Measurements from ENCODE around the gene CPNE6. TPM values are rescaled to one million over a fixed set of nuclear protein-coding genes. Genes with fewer than 3 reads are reported as not detected.

CPNE6 gene
- total RNA-seq, 2 donors from 2014 or later: 1.3 to 2.4 TPM

GRCh38 chr14:24106672-24107271, 35.4 kb downstream of the CPNE6 start:
- DNase-seq (ENCODE audit: low spot score) (no peak), ATAC-seq (ENCODE audit: insufficient number of reproducible peaks, low FRiP score, low read depth) (no peak)
- Histone ChIP-seq H3K4me1 (ENCODE audit: control insufficient read depth in 1 of 2, low read depth in 2 of 2) (no peaks in the 10 kb centered on the region), H3K27me3 (replicated peaks; ENCODE audit: insufficient read depth) (no peaks in the 10 kb centered on the region), H3K36me3 (no peaks in the 10 kb centered on the region), H3K27ac (no peak overlapping the region), H3K4me3 (no peak overlapping the region), H3K9me3 (no peaks in the 10 kb centered on the region)
- no peak for TF ChIP-seq CTCF (IDR thresholded peaks at IDR 0.05)

- Histone ChIP-seq H3K4me1 (ENCODE audit: control insufficient read depth in 1 of 2, low read depth in 2 of 2) (no peaks in the 10 kb centered on the region), H3K27ac (no peak overlapping the region), H3K9me3 (no peaks in the 10 kb centered on the region), H3K27me3 (replicated peaks; ENCODE audit: insufficient read depth) (no peaks in the 10 kb centered on the region), H3K36me3 (no peaks in the 10 kb centered on the region), H3K4me3 (no peak overlapping the region)
- ATAC-seq (ENCODE audit: insufficient number of reproducible peaks, low FRiP score, low read depth) (no peak), DNase-seq (ENCODE audit: low spot score) (no peak)
- TF ChIP-seq CTCF (IDR thresholded peaks at IDR 0.05): no peak
These were observed 37.0 kb downstream of the CPNE6 start for GRCh38 chr14:24108336-24108874.

GRCh38 chr14:24110060-24110459, 38.7 kb downstream of the CPNE6 start:
- no peaks in the 10 kb centered on the region for H3K9me3 ChIP-seq
- no peak for DNase-seq (ENCODE audit: low spot score)
- TF ChIP-seq CTCF (IDR thresholded peaks at IDR 0.05): no peak
- H3K4me3 ChIP-seq: no peak overlapping the region
- H3K36me3 ChIP-seq: no peaks in the 10 kb centered on the region
- H3K4me1 ChIP-seq (ENCODE audit: control insufficient read depth in 1 of 2, low read depth in 2 of 2): no peaks in the 10 kb centered on the region
- no peaks in the 10 kb centered on the region for H3K27me3 ChIP-seq (replicated peaks; ENCODE audit: insufficient read depth)
- no peak for ATAC-seq (ENCODE audit: insufficient number of reproducible peaks, low FRiP score, low read depth)
- H3K27ac ChIP-seq: no peak overlapping the region

GRCh38 chr14:24110523-24110922, 39.2 kb downstream of the CPNE6 start:
- H3K36me3 ChIP-seq: no peaks in the 10 kb centered on the region
- H3K4me3 ChIP-seq: no peak overlapping the region
- H3K4me1 ChIP-seq (ENCODE audit: control insufficient read depth in 1 of 2, low read depth in 2 of 2): peaks cover 0 to 2% of the 10 kb centered on the region in 2 donors
- no peaks in the 10 kb centered on the region for H3K9me3 ChIP-seq
- H3K27me3 ChIP-seq (replicated peaks; ENCODE audit: insufficient read depth): no peaks in the 10 kb centered on the region
- TF ChIP-seq CTCF (IDR thresholded peaks at IDR 0.05): no peak
- DNase-seq (ENCODE audit: low spot score) (no peak), ATAC-seq (ENCODE audit: insufficient number of reproducible peaks, low FRiP score, low read depth) (no peak)
- no peak overlapping the region for H3K27ac ChIP-seq

- Histone ChIP-seq H3K4me3 (peak overlapping the region; percentile 92), H3K4me1 (ENCODE audit: control insufficient read depth in 1 of 2, low read depth in 2 of 2) (peaks cover 7 to 18% of the 10 kb centered on the region in 2 donors), H3K27ac (peak overlapping the region; percentile 97 to 98), H3K36me3 (no peaks in the 10 kb centered on the region), H3K9me3 (no peaks in the 10 kb centered on the region), H3K27me3 (replicated peaks; ENCODE audit: insufficient read depth) (no peaks in the 10 kb centered on the region)
- no peak for TF ChIP-seq CTCF (IDR thresholded peaks at IDR 0.05)
- no peak for ATAC-seq (ENCODE audit: insufficient number of reproducible peaks, low FRiP score, low read depth)
- no peak for DNase-seq (ENCODE audit: low spot score)
These were observed 42.0 kb downstream of the CPNE6 start for GRCh38 chr14:24113379-24113800.
